ENCODE results near the gene TASP1. TPM values are rescaled to one million over a fixed set of nuclear protein-coding genes. Genes with fewer than 3 reads are reported as not detected.
"Not testable (repeated sequence)": the region's sequence is repeated elsewhere in the genome, so short reads cannot be mapped to it uniquely, and the experiment has no call there.

Gene TASP1
- total RNA-seq, 1 donor from 2014 or later: 13.8 TPM

GRCh38 chr20:13627525-13627924, 11.2 kb downstream of the TASP1 start:
- intact Hi-C loops (cut with micrococcal nuclease); DNase-seq (ENCODE audit: low spot score); H3K27me3 Mint-ChIP-seq (ENCODE audit: insufficient read depth); H3K4me3 Mint-ChIP-seq; H3K27ac Mint-ChIP-seq; H3K4me1 Mint-ChIP-seq (ENCODE audit: low read depth); H3K9me3 Mint-ChIP-seq: not testable (repeated sequence)
- H3K36me3 Mint-ChIP-seq (ENCODE audit: low read depth): peaks cover 15% of the 10 kb centered on the region

GRCh38 chr20:13626724-13627123, 12.0 kb downstream of the TASP1 start:
- H3K27ac Mint-ChIP-seq: no peak overlapping the region
- no peaks in the 10 kb centered on the region for H3K9me3 Mint-ChIP-seq
- peaks cover 15% of the 10 kb centered on the region for H3K36me3 Mint-ChIP-seq (ENCODE audit: low read depth)
- intact Hi-C loops (cut with micrococcal nuclease): no loop called here
- no peaks in the 10 kb centered on the region for H3K4me1 Mint-ChIP-seq (ENCODE audit: low read depth)
- H3K4me3 Mint-ChIP-seq: no peak overlapping the region
- DNase-seq (ENCODE audit: low spot score): no peak
- H3K27me3 Mint-ChIP-seq (ENCODE audit: insufficient read depth): no peaks in the 10 kb centered on the region

GRCh38 chr20:13625304-13625979, 13.3 kb downstream of the TASP1 start:
- Mint-ChIP-seq H3K36me3 (ENCODE audit: low read depth) (peaks cover 15% of the 10 kb centered on the region), H3K4me3 (no peak overlapping the region), H3K4me1 (ENCODE audit: low read depth) (no peaks in the 10 kb centered on the region), H3K27me3 (ENCODE audit: insufficient read depth) (no peaks in the 10 kb centered on the region), H3K9me3 (no peaks in the 10 kb centered on the region), H3K27ac (no peak overlapping the region)
- no peak for DNase-seq (ENCODE audit: low spot score)
- intact Hi-C loops (cut with micrococcal nuclease): no loop called here

GRCh38 chr20:13619415-13619814, 19.3 kb downstream of the TASP1 start:
- H3K27me3 Mint-ChIP-seq (ENCODE audit: insufficient read depth); H3K4me1 Mint-ChIP-seq (ENCODE audit: low read depth); H3K27ac Mint-ChIP-seq; H3K9me3 Mint-ChIP-seq; intact Hi-C loops (cut with micrococcal nuclease); H3K4me3 Mint-ChIP-seq; DNase-seq (ENCODE audit: low spot score); H3K36me3 Mint-ChIP-seq (ENCODE audit: low read depth): not testable (repeated sequence)

GRCh38 chr20:13618456-13618855, 20.3 kb downstream of the TASP1 start:
- H3K9me3 Mint-ChIP-seq; H3K27me3 Mint-ChIP-seq (ENCODE audit: insufficient read depth); H3K4me1 Mint-ChIP-seq (ENCODE audit: low read depth); H3K4me3 Mint-ChIP-seq; DNase-seq (ENCODE audit: low spot score); H3K27ac Mint-ChIP-seq; H3K36me3 Mint-ChIP-seq (ENCODE audit: low read depth); intact Hi-C loops (cut with micrococcal nuclease): not testable (repeated sequence)

GRCh38 chr20:13617585-13617984, 21.1 kb downstream of the TASP1 start:
- DNase-seq (ENCODE audit: low spot score); H3K4me1 Mint-ChIP-seq (ENCODE audit: low read depth); H3K9me3 Mint-ChIP-seq; H3K27ac Mint-ChIP-seq; H3K4me3 Mint-ChIP-seq; H3K27me3 Mint-ChIP-seq (ENCODE audit: insufficient read depth); intact Hi-C loops (cut with micrococcal nuclease); H3K36me3 Mint-ChIP-seq (ENCODE audit: low read depth): not testable (repeated sequence)

GRCh38 chr20:13616713-13617112, 22.0 kb downstream of the TASP1 start:
- H3K4me3 Mint-ChIP-seq; intact Hi-C loops (cut with micrococcal nuclease); H3K27me3 Mint-ChIP-seq (ENCODE audit: insufficient read depth); H3K27ac Mint-ChIP-seq; H3K9me3 Mint-ChIP-seq; DNase-seq (ENCODE audit: low spot score); H3K4me1 Mint-ChIP-seq (ENCODE audit: low read depth); H3K36me3 Mint-ChIP-seq (ENCODE audit: low read depth): not testable (repeated sequence)

- Mint-ChIP-seq H3K36me3 (ENCODE audit: low read depth) (peaks cover 7% of the 10 kb centered on the region), H3K27ac (no peak overlapping the region), H3K27me3 (ENCODE audit: insufficient read depth) (no peaks in the 10 kb centered on the region), H3K9me3 (no peaks in the 10 kb centered on the region), H3K4me3 (no peak overlapping the region), H3K4me1 (ENCODE audit: low read depth) (no peaks in the 10 kb centered on the region)
- DNase-seq (ENCODE audit: low spot score): no peak
- intact Hi-C loops (cut with micrococcal nuclease): no loop called here
Observed at GRCh38 chr20:13613917-13614316, 24.8 kb downstream of the TASP1 start.

GRCh38 chr20:13611611-13612125, 27.1 kb downstream of the TASP1 start:
- Mint-ChIP-seq H3K4me3 (no peak overlapping the region), H3K4me1 (ENCODE audit: low read depth) (no peaks in the 10 kb centered on the region), H3K27ac (no peak overlapping the region), H3K9me3 (no peaks in the 10 kb centered on the region), H3K27me3 (ENCODE audit: insufficient read depth) (no peaks in the 10 kb centered on the region), H3K36me3 (ENCODE audit: low read depth) (peaks cover 4% of the 10 kb centered on the region)
- no peak for DNase-seq (ENCODE audit: low spot score)
- intact Hi-C loops (cut with micrococcal nuclease): no loop called here

- no peak overlapping the region for H3K4me3 Mint-ChIP-seq
- H3K27ac Mint-ChIP-seq: no peak overlapping the region
- H3K9me3 Mint-ChIP-seq: no peaks in the 10 kb centered on the region
- H3K27me3 Mint-ChIP-seq (ENCODE audit: insufficient read depth): no peaks in the 10 kb centered on the region
- H3K36me3 Mint-ChIP-seq (ENCODE audit: low read depth): peaks cover under 1% of the 10 kb centered on the region
- intact Hi-C loops (cut with micrococcal nuclease): no loop called here
- H3K4me1 Mint-ChIP-seq (ENCODE audit: low read depth): no peaks in the 10 kb centered on the region
- no peak for DNase-seq (ENCODE audit: low spot score)
Observed at GRCh38 chr20:13610184-13610583, 28.5 kb downstream of the TASP1 start.

- Mint-ChIP-seq H3K4me1 (ENCODE audit: low read depth) (no peaks in the 10 kb centered on the region), H3K9me3 (no peaks in the 10 kb centered on the region), H3K36me3 (ENCODE audit: low read depth) (no peaks in the 10 kb centered on the region)
Observed at GRCh38 chr20:13608066-13608465, 30.7 kb downstream of the TASP1 start.

GRCh38 chr20:13593423-13593822, 45.3 kb downstream of the TASP1 start:
- H3K4me3 Mint-ChIP-seq; H3K27ac Mint-ChIP-seq; H3K36me3 Mint-ChIP-seq (ENCODE audit: low read depth); H3K9me3 Mint-ChIP-seq; intact Hi-C loops (cut with micrococcal nuclease); H3K27me3 Mint-ChIP-seq (ENCODE audit: insufficient read depth); H3K4me1 Mint-ChIP-seq (ENCODE audit: low read depth); DNase-seq (ENCODE audit: low spot score): not testable (repeated sequence)

More at GRCh38 chr20:13608066-13608465, 30.7 kb downstream of the TASP1 start:
- Mint-ChIP-seq H3K4me3 (no peak overlapping the region), H3K27me3 (ENCODE audit: insufficient read depth) (no peaks in the 10 kb centered on the region), H3K27ac (no peak overlapping the region)
- intact Hi-C loops (cut with micrococcal nuclease): no loop called here
- DNase-seq (ENCODE audit: low spot score): no peak

- Mint-ChIP-seq H3K4me3 (no peak overlapping the region), H3K27ac (no peak overlapping the region), H3K27me3 (ENCODE audit: insufficient read depth) (no peaks in the 10 kb centered on the region), H3K9me3 (peaks cover 12% of the 10 kb centered on the region), H3K4me1 (ENCODE audit: low read depth) (no peaks in the 10 kb centered on the region), H3K36me3 (ENCODE audit: low read depth) (peaks cover 6% of the 10 kb centered on the region)
- DNase-seq (ENCODE audit: low spot score): no peak
- intact Hi-C loops (cut with micrococcal nuclease): no loop called here
Observed at GRCh38 chr20:13588049-13588448, 50.7 kb downstream of the TASP1 start.

- no peak for DNase-seq (ENCODE audit: low spot score)
- intact Hi-C loops (cut with micrococcal nuclease): no loop called here
- H3K36me3 Mint-ChIP-seq (ENCODE audit: low read depth): peaks cover 6% of the 10 kb centered on the region
- H3K27me3 Mint-ChIP-seq (ENCODE audit: insufficient read depth): no peaks in the 10 kb centered on the region
- no peak overlapping the region for H3K4me3 Mint-ChIP-seq
- peaks cover 12% of the 10 kb centered on the region for H3K9me3 Mint-ChIP-seq
- H3K4me1 Mint-ChIP-seq (ENCODE audit: low read depth): no peaks in the 10 kb centered on the region
- no peak overlapping the region for H3K27ac Mint-ChIP-seq
Observed at GRCh38 chr20:13587370-13587769, 51.4 kb downstream of the TASP1 start.
